Tibial artery (tissue), 4 donors: ENCODE results near the gene RPS23.
A peak's percentile ranks its signal among the peaks of the same experiment; 100 is the strongest.
"Not testable (repeated sequence)": the region's sequence is repeated elsewhere in the genome, so short reads cannot be mapped to it uniquely, and the experiment has no call there.

Experiments used
- DNase-seq, 2 donors: peaks; one replicate each; pipeline ENCODE4 v3.0.0-alpha.2; 2019
- H3K27ac ChIP-seq, 2 donors: fragments of 200-600 bp; sonication (generic) in 1 of 2; 1 replicate in 1 of 2; 2 replicates in 1 of 2; pipeline ENCODE4 v1.5.1; 2018 to 2019; ENCODE audit warnings: mild to moderate bottlenecking in 1 of 2
- H3K27me3 ChIP-seq, 2 donors: fragments of 200-600 bp; sonication (generic) in 1 of 2; one replicate each; pipeline versions ENCODE4 v1.5.1 to v1.6.0; 2016 to 2019
- H3K36me3 ChIP-seq, 3 donors: fragments of 200-600 bp; sonication (generic) in 2 of 3; one replicate each; pipeline ENCODE4 v1.5.1; 2016 to 2019; ENCODE audit warnings: mild to moderate bottlenecking in 2 of 3
- H3K4me1 ChIP-seq, 4 donors: fragments of 200-600 bp; sonication (generic) in 2 of 4; 1 replicate in 3 of 4; 2 replicates in 1 of 4; pipeline ENCODE4 v1.5.1; 2016 to 2019
- H3K4me3 ChIP-seq, 2 donors: fragments of 200-600 bp; sonication (generic) in 1 of 2; 1 replicate in 1 of 2; 2 replicates in 1 of 2; pipeline ENCODE4 v1.5.1; 2018 to 2019; ENCODE audit warnings: mild to moderate bottlenecking in 2 of 2
- H3K9me3 ChIP-seq, 3 donors: fragments of 200-600 bp; sonication (generic) in 1 of 3; one replicate each; pipeline ENCODE4 v1.5.1; 2016 to 2019
- CTCF ChIP-seq, 2 experiments: fragments of 200-600 bp in 1 of 2; fragments of 450-650 bp in 1 of 2; IDR thresholded peaks; one replicate each; pipeline ENCODE4 v1.5.1; 2017 to 2019; ENCODE audit warnings: antibody characterized with exemption in 2 of 2, mild to moderate bottlenecking in 1 of 2, moderate library complexity in 1 of 2
- intact Hi-C: fragments of 100-400 bp; cut with DNase I; formaldehyde crosslinking; loops from one replicate; pipeline ENCODE4 v1.15.0; 2023; ENCODE audit warnings: low total_unique reads

Gene RPS23

DNA sequence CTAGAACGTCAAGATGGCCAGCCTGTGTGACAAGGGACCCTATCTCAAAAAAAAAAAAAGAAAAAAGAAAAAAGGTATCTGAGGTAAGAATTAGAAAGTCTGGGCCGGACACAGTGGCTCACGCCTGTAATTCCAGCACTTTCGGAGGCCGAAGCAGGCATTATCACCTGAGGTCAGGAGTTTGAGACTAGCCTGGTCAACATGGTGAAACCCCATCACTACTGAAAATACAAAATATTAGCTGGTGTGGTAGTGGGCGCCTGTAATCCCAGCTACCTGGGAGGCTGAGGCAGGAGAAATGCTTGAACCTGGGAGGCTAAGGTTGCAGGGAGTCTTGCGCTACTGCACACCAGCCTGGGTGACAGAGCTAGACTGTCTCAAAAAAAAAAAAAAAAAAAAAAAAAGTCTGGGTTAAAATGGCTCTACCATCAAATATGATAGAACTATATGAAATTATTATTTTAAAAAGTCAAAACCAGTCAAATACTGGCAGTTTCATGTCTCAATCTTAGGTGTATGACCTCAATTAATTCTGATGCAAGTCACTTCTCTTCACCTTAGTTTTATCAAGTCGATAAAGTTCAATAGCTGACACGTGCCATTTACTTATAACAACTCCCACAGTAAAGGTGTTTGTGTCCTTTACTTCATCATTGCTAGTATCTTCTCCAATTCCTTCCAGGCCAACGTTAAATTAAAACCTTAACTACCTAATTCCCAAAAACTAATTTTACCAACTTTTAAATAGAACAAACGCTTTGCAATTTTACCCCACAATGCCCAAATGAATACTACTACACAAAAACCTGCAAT lies 1.1 kb downstream of the RPS23 start:
- no peak for TF ChIP-seq CTCF (IDR thresholded peaks at IDR 0.05)
- Histone ChIP-seq H3K9me3 (no peaks in the 10 kb centered on the region), H3K27ac (peak overlapping the region; percentile 84 to 87), H3K4me1 (peaks cover 0 to 21% (median 10%) of the 10 kb centered on the region in 4 donors), H3K36me3 (peaks cover 26 to 41% (median 27%) of the 10 kb centered on the region in 3 donors), H3K4me3 (peak overlapping the region; percentile 90 to 99), H3K27me3 (no peaks in the 10 kb centered on the region)
- no peak for DNase-seq
- intact Hi-C loops, result no loop called here

DNA sequence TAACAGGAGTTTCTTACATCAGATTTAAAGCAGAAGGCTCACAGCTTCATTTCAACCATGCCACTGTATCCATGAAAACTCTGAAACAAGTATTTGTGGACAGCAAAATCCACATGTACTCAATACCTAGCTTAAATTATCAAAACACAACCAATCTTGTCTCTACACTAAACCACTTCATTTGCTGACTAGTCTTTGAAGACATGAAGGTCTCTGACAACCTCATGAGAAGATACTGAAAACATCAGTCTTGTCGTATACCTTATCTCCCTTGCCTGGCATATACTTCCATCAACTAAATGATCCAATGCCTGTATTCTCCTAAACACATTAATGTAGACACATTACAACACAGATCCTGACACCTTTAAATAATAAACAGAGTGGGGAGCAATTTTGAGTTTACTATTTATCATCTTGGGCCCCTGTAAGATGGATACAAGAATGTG lies 2.9 kb downstream of the RPS23 start:
- Histone ChIP-seq H3K9me3 (no peaks in the 10 kb centered on the region), H3K27me3 (no peaks in the 10 kb centered on the region), H3K4me3 (no peak overlapping the region), H3K27ac (no peak overlapping the region), H3K4me1 (peaks cover 0 to 21% (median 10%) of the 10 kb centered on the region in 4 donors), H3K36me3 (peaks cover 26 to 41% (median 27%) of the 10 kb centered on the region in 3 donors)
- intact Hi-C loops, result no loop called here
- DNase-seq, result no peak
- TF ChIP-seq CTCF (IDR thresholded peaks at IDR 0.05), result no peak

DNA sequence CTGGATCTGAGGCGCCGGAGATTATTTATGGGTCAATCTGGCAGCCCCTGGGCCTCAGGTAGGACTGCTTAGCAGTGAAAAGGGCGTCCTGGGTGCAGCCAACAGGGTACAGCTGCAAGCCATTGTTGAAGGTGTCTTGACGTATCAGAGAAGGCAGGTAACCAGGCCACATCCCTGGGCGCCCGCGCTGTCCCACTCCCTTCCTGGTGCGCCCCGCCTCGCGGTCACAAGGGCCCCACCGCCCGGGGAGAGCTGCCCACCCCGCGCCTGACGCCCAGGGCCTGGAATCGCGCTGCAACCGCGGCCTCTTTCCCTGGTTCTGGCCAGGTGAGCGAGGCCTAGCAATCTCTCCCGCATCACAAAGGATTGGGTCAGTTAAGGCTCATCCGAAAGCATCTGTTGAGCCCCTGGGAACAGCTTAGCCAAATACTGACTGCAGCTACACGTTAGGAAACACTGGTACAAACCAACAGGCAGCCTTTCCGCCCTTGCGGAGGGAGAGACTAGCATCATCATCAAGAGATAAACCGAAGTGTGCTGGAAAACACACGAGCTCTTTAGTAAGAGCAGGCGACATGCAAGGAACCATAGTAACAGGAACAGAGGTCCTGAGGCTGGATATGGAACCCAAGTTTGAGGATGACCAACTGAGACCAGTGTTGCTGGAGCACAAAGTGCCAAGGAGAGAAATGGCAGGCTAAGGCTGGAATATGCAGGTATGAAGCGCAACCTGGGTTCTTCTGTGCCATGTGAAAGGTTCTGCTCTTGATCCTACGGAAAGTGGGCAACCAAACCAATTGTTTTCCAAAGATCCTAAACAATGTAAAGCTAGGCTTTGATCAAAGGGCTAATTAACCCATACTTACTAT lies 3.6 kb downstream of the RPS23 start:
- no peaks in the 10 kb centered on the region for H3K27me3 ChIP-seq
- peaks cover 0 to 21% (median 10%) of the 10 kb centered on the region in 4 donors for H3K4me1 ChIP-seq
- intact Hi-C loops, result no loop called here
- H3K4me3 ChIP-seq, result no peak overlapping the region
- DNase-seq, result no peak
- H3K9me3 ChIP-seq, result no peaks in the 10 kb centered on the region
- no peak for TF ChIP-seq CTCF (IDR thresholded peaks at IDR 0.05)
- no peak overlapping the region for H3K27ac ChIP-seq
- peaks cover 26 to 45% (median 27%) of the 10 kb centered on the region in 3 donors for H3K36me3 ChIP-seq

GRCh38 chr5:82273426-82273825 lies 4.7 kb downstream of the RPS23 start:
- H3K27me3 ChIP-seq, intact Hi-C loops, H3K4me3 ChIP-seq, DNase-seq, H3K27ac ChIP-seq, H3K9me3 ChIP-seq: not testable (repeated sequence)
- H3K36me3 ChIP-seq, result peaks cover 26 to 46% (median 28%) of the 10 kb centered on the region in 3 donors
- peaks cover 0 to 11% (median 4%) of the 10 kb centered on the region in 4 donors for H3K4me1 ChIP-seq

DNA sequence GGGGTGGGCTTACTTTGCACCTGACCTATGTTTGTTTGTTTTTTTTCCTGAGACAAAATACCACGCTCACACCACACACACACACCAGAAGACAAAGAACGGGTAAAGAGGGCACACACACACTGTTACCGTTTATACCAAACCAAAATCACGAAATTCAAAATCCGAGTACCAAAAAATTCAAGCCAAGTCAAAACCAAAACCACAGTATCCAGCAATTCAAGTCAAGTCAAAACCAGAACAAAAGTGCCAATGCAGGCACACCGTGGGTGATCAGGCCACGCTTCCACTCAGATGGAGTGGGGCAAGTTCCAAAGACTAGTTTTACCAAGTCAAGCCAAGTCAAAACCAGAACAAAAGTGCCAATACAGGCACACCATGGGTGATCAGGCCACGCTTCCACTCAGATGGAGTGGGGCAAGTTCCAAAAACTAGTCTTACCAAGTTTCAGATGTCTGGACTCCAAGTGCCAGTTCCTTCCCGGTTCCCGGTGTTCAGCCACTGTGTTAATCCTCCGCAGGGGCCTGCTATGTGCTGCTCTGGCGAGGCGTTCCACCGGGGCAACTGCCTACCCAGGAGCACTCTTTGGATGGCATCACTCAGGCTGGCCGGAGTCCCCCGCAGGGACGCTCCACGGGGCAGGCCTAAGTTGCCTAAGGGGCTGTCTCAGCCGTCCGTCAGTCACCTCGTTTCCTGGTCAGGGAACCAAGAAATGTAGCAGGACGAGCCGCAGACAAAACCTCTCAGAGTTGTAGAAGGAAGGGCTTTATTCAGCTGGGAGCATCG lies 5.4 kb downstream of the RPS23 start:
- DNase-seq, H3K4me3 ChIP-seq, H3K9me3 ChIP-seq, intact Hi-C loops, H3K27ac ChIP-seq, H3K27me3 ChIP-seq: not testable (repeated sequence)
- Histone ChIP-seq H3K36me3 (peaks cover 26 to 46% (median 31%) of the 10 kb centered on the region in 3 donors), H3K4me1 (peaks cover 0 to 11% (median 4%) of the 10 kb centered on the region in 4 donors)

GRCh38 chr5:82269363-82269762 lies 8.8 kb downstream of the RPS23 start:
- H3K4me3 ChIP-seq, DNase-seq, H3K27ac ChIP-seq, intact Hi-C loops, H3K27me3 ChIP-seq, H3K9me3 ChIP-seq: not testable (repeated sequence)
- Histone ChIP-seq H3K4me1 (peaks cover 0 to 14% (median under 1%) of the 10 kb centered on the region in 4 donors), H3K36me3 (peaks cover 4 to 24% (median 10%) of the 10 kb centered on the region in 3 donors)

GRCh38 chr5:82267297-82267933 lies 10.7 kb downstream of the RPS23 start:
- DNase-seq, H3K27me3 ChIP-seq, H3K4me3 ChIP-seq, H3K36me3 ChIP-seq, H3K27ac ChIP-seq, H3K9me3 ChIP-seq, intact Hi-C loops: not testable (repeated sequence)
- H3K4me1 ChIP-seq, result peaks cover 0 to 20% (median 2%) of the 10 kb centered on the region in 4 donors
